Right lobe of liver (tissue), 4 donors: ENCODE measurements around the gene DMKN.

Source experiments
- CTCF ChIP-seq, 4 donors: fragments of 200-600 bp in 3 of 4; fragments of 450-650 bp in 1 of 4; IDR thresholded peaks; one replicate each; pipeline versions ENCODE4 v1.5.1 to v1.8.0; 2016 to 2022; ENCODE audit warnings: antibody characterized with exemption in 4 of 4, mild to moderate bottlenecking in 2 of 4
- POLR2A ChIP-seq: fragments of 450-650 bp; IDR thresholded peaks from one replicate; pipeline ENCODE4 v1.6.1; 2017; ENCODE audit warnings: antibody characterized with exemption, mild to moderate bottlenecking
- donor health status: DM: no; HTN: no; CAD: no.
- donor health status: DM: no; HTN: no; CAD: no.
- donor health status: DM: no; HTN: yes; CAD: no.

GRCh38 chr19:35542209-35542608 lies 28.8 kb upstream of the DMKN start:
- TF ChIP-seq POLR2A (no peak), CTCF (IDR thresholded peaks at IDR 0.05) (no peak)
